Measurements from ENCODE around the gene NDUFC1. TPM values are rescaled to one million over a fixed set of nuclear protein-coding genes. Genes with fewer than 3 reads are reported as not detected.
A peak's percentile ranks its signal among the peaks of the same experiment; 100 is the strongest.

NDUFC1 gene
- total RNA-seq, 1 donor from 2014 or later, result 19.4 TPM

- H3K27me3 Mint-ChIP-seq (ENCODE audit: unreplicated experiment), result no peaks in the 10 kb centered on the region
- DNase-seq, result no peak
- no peaks in the 10 kb centered on the region for H3K4me1 Mint-ChIP-seq (ENCODE audit: low read depth, unreplicated experiment)
- no peak overlapping the region for H3K4me3 Mint-ChIP-seq (ENCODE audit: unreplicated experiment)
- H3K36me3 Mint-ChIP-seq (ENCODE audit: unreplicated experiment), result no peaks in the 10 kb centered on the region
- H3K9me3 Mint-ChIP-seq (ENCODE audit: unreplicated experiment), result no peaks in the 10 kb centered on the region
- no peak overlapping the region for H3K27ac Mint-ChIP-seq (ENCODE audit: unreplicated experiment)
- TF ChIP-seq CTCF (IDR thresholded peaks at IDR 0.05; ENCODE audit: partially characterized antibody, unreplicated experiment), result no peak
These were observed 16.0 kb downstream of the NDUFC1 start for GRCh38 chr4:139286186-139286698.

- no peak for DNase-seq
- H3K27me3 Mint-ChIP-seq (ENCODE audit: unreplicated experiment), result peaks cover 6% of the 10 kb centered on the region
- no peaks in the 10 kb centered on the region for H3K36me3 Mint-ChIP-seq (ENCODE audit: unreplicated experiment)
- H3K4me3 Mint-ChIP-seq (ENCODE audit: unreplicated experiment), result no peak overlapping the region
- no peak overlapping the region for H3K27ac Mint-ChIP-seq (ENCODE audit: unreplicated experiment)
- TF ChIP-seq CTCF (IDR thresholded peaks at IDR 0.05; ENCODE audit: partially characterized antibody, unreplicated experiment), result no peak
- H3K9me3 Mint-ChIP-seq (ENCODE audit: unreplicated experiment), result no peaks in the 10 kb centered on the region
- H3K4me1 Mint-ChIP-seq (ENCODE audit: low read depth, unreplicated experiment), result no peaks in the 10 kb centered on the region
These were observed 19.6 kb downstream of the NDUFC1 start for GRCh38 chr4:139282721-139283075.

- no peak overlapping the region for H3K4me3 Mint-ChIP-seq (ENCODE audit: unreplicated experiment)
- peaks cover 6% of the 10 kb centered on the region for H3K27me3 Mint-ChIP-seq (ENCODE audit: unreplicated experiment)
- no peaks in the 10 kb centered on the region for H3K36me3 Mint-ChIP-seq (ENCODE audit: unreplicated experiment)
- no peaks in the 10 kb centered on the region for H3K9me3 Mint-ChIP-seq (ENCODE audit: unreplicated experiment)
- no peak for DNase-seq
- no peak for TF ChIP-seq CTCF (IDR thresholded peaks at IDR 0.05; ENCODE audit: partially characterized antibody, unreplicated experiment)
- no peaks in the 10 kb centered on the region for H3K4me1 Mint-ChIP-seq (ENCODE audit: low read depth, unreplicated experiment)
- H3K27ac Mint-ChIP-seq (ENCODE audit: unreplicated experiment), result no peak overlapping the region
These were observed 20.1 kb downstream of the NDUFC1 start for GRCh38 chr4:139282065-139282720.

- peak within 1 kb of the TSS; percentile 84 for H3K4me3 Mint-ChIP-seq (ENCODE audit: unreplicated experiment)
- H3K9me3 Mint-ChIP-seq (ENCODE audit: unreplicated experiment), result no peaks in the 10 kb centered on the region
- no peak for TF ChIP-seq CTCF (IDR thresholded peaks at IDR 0.05; ENCODE audit: partially characterized antibody, unreplicated experiment)
- DNase-seq, result peak; percentile 64
- no peaks in the 10 kb centered on the region for H3K4me1 Mint-ChIP-seq (ENCODE audit: low read depth, unreplicated experiment)
- peaks cover 6% of the 10 kb centered on the region for H3K27me3 Mint-ChIP-seq (ENCODE audit: unreplicated experiment)
- no peak within 1 kb of the TSS for H3K27ac Mint-ChIP-seq (ENCODE audit: unreplicated experiment)
- no peaks in the 10 kb centered on the region for H3K36me3 Mint-ChIP-seq (ENCODE audit: unreplicated experiment)
These were observed 22.3 kb downstream of the NDUFC1 start, which contains the start of gene MGARP for GRCh38 chr4:139279760-139280620. Gene MGARP, minus strand, starts transcription at chr4:139280225. Its CDS starts 67 bp downstream, at chr4:139280158.
